GM21619 (cell line): Measurements from ENCODE around the gene RAP2C.
"Not testable (repeated sequence)": the region's sequence is repeated elsewhere in the genome, so short reads cannot be mapped to it uniquely, and the experiment has no call there.

Source experiments
- ATAC-seq: cut with Tn5 transposase; IDR thresholded peaks from one replicate; pipeline ENCODE4 v1.9.1; 2021; ENCODE audit not compliant: unreplicated experiment

RAP2C gene

DNA sequence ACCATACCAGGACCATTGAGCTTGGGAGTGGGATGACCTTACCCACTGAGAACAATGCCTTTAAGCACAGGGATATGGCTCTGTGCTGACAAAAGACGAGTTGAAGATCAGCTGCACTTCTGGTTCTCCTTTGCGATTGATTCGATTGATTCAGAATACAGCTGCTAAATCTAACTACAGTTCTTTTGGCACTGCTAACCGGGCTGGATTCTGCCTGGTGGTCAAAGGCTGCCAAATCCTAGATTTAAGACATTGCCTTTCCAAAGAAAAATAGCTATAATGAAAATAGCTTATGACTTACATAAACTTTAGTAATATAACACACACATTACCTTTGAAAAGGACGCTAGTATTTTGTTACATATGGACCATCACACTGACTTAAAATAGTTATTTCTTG lies 18.3 kb downstream of the RAP2C start:
- no peak for ATAC-seq

DNA sequence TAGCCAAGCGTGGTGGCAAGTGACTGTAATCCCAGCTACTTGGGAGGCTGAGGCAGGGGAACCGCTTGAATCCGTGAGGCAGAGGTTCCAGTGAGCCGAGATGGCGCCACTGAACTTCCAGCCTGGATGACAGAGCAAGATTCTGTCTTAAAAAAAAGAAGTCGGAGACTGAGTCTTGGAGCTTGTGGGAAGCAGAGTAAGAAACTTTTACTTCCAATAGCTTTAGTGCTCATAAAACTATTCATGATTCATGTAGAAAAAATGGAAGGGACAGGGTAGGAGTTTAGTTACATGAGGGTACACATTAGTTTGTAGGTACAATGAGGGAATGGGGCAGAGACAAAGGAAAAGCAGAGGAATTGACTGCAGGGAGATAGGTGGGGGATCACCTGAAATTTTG lies 19.3 kb downstream of the RAP2C start:
- no peak for ATAC-seq

DNA sequence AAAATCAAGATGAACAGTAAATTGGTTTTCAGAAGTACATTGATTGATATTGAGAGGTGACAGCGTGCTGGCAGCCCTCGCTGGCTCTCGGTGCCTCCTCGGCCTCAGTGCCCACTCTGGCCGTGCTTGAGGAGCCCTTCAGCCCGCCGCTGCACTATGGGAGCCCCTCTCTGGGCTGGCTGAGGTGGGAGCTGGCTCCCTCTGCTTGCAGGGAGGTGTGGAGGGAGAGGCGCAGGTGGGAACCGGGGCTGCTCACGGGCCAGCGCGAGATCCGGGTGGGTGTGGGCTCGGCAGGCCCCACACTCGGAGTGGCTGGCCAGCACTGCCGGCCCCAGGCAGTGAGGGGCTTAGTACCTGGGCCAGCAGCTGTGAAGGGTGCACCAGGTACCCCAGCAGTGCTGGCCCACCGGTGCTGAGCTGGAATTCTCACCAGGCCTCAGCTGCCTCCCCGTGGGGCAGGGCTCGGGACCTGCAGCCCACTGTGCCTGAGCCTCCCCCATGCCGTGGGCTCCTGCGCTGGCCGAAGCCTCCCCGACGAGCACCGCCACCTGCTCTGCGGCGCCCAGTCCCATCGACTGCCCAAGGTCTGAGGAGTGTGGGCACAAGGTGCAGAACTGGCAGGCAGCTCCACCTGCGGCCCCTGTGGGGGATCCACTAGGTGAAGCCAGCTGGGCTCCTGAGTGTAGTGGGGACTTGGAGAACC lies 25.2 kb downstream of the RAP2C start:
- ATAC-seq = no peak

DNA sequence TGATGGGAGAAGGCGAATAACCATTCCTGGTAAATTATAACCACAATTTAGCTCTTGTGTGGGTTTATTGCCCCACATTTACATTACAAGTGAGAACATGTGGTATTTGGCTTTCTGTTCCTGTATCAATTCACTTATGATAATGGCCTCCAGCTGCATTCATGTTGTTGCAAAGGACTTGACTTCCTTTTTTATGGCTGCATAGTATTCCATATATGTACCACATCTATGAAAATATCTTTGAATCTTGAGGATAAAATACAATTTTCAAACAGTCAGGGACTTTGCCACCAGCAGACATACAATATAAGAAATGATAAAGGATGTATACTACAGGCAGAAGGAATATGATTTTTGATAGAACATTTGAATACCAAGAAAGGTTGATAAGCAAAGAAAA lies 27.3 kb downstream of the RAP2C start:
- no peak for ATAC-seq

DNA sequence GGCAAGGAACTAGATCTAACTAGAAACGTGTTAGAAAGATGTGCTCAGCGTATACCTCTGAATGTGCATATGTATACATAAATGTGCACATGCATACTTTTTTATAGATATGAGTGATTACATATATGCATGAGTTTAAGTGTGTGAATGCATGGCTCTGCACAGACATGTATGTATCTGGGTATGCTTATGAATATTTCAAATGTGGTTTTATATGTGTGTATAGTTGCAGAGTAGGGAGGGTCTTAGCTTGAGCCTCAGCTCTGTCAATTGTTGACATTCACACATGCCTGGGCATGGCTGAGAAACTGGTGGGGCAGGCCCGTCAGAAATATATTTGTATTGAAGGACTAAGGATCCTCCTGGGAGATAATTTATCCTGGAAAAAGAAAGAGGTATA lies 31.1 kb downstream of the RAP2C start:
- ATAC-seq = no peak

DNA sequence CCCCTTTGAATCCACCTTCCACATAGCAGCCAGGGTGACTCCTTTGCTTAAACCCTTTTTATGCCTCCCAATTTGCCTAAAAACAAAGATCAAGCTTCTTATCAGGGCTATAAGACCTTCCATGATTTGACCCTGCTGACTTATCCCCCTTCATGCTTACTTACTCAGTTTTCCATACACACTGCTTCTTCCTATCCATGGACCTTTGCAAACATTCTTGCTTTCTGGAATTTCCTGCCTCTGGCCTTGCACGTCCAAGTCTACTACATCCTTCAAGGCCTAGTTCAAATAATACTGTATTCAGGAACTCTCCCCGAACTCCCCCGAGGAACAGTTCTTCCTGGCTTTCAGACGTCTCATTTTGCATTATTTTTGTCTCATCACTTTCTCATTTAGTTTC lies 31.8 kb downstream of the RAP2C start:
- no peak for ATAC-seq

DNA sequence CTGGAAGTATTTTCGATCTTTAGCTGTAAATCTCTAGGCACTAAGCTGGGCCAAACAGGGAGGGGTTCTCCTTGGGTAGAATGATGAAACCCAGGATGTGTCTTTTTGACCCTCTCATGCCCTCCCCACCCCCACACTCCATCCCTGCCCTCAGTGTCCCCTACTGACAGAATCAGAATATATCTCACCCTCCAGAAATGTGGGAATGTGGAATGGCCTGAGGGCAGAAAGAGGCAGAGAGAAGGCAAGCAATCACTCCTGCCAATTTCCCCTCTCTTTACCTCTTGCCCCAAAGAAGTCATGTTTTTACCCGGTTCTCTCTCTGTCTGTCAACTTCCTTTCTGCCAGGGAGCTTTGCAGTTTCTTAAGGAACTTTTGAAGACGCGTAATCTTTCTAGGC lies 34.4 kb downstream of the RAP2C start:
- ATAC-seq = no peak

DNA sequence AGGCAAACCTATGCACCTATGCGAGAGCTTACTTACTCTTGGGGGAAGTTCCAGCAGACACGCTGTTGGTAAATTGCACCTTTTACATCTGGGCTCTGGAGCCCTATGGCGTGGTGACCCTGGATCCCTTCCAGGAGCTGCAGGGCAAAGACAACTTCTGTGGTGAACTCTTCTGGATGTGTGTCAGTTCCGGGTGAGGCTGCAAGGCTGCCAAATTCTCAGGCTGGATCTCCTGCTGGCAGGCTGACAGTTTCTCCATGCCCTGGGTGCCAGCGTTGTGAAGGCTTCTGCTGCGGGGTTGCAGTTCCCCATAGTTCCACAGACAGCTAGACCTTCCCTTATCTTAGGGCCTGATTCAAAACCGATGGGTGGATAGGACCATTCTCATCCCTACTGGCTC lies 37.9 kb downstream of the RAP2C start:
- ATAC-seq = no peak

DNA sequence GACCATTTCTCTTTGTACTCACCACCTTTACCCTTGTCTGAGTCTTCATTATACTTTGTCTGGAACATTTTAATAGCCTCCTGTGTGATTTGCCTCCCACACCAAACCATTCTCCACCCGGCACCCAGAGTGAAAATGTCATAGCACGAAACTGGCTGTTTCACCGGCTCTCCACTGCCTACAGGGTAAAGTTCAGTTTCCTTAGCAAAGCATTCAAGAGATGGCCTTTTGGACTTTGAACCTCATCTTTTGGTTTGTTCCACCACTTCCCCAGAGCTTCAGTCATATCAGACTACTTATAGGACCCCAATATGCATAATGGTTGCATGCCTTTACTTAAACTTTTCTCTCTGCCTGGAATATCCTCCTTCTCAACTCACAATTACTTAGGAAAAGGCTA lies 38.3 kb downstream of the RAP2C start:
- ATAC-seq = no peak

DNA sequence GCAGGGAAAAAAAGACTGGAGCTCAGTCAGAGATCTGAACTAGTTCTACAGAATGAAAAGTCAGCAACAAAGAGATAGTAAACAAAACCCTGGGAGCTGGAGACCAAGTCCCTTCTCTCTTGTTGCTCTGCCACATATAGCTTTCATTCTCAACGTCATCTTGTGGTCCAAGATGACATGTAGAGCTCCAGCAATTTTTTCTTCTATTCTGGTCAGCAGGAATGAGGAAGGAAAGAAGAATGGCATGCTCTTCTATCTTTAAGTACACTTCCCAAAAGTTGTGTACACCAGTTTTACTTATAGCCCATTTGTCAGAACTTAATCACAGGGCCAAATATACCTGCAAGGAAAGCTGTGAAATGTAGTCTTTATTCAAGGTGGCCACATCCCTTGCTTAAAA lies 45.6 kb downstream of the RAP2C start:
- ATAC-seq = no peak

DNA sequence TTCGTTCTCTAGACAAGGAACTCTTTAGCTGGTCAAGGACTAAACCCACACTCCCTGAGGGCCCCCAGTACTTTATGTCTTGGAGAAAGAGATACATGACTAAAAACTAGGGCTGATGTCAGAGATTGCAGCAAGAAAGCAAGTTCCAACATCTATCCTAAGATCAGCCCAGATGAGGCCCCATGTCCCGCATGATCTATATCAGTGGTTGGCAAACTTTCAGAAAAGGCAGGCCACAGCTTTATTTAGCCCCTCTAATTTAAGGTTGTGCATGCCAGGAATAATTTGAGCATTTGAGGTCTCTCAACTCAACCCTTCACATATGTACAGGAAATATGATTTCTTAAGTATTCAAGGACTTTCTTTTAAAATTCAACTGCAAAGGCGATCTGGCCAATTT lies 47.4 kb downstream of the RAP2C start:
- no peak for ATAC-seq

DNA sequence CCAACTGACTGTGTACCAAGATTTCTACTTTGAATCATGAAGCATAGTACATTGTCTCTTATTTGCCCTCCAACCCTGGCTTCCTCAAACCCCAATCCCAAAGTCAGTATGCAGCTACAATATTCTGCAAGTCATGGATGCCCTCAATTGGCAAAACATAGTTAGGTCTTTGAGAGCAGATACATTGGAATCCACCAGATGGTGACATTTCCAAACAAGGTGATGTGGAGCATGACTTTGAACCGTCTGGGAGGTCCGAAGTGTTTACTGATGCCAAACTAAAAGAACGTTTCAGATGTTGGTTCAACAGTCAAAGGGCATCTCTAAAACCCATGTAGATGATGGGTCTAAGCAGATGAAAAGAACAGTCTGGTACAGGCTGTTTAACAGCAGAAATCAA lies 47.8 kb downstream of the RAP2C start:
- no peak for ATAC-seq

DNA sequence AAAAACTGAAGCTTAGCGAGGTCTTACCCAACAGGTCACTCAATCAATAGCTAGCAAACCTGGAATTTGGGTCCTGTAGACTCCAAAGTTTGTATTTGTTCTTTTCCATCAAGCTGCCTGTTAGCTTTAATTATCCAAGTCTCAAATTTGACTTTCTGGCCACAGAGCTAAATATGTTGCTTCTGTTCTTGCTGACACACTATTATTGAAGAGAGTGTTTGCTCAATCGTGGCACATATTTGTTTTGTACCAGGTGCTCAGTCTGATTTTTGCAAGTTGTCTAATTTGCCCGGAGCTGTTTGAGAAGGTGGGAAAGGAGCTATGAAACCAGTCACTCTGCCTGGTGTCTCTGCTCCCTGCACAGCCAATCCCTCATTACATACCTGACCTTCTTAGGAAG lies 49.7 kb downstream of the RAP2C start:
- no peak for ATAC-seq

DNA sequence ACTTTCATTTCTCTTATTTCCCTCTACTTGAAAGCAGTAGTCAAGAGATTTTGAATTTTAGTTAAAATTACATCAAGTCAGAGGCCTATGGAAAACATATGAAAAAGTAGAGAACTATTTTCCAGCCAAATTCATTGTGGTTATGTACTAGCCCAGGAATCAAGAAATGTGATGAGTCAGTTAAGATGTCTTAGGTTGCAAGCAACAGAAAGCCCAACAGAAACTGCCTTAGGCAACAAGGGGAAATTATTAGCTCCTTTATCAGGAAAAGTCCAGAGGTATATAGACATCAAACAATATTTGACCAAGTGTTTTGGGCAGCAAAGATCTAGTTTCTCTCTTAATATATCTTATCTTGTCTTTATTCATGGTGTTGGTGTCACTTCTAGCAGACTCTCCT lies 53.6 kb downstream of the RAP2C start:
- no peak for ATAC-seq

DNA sequence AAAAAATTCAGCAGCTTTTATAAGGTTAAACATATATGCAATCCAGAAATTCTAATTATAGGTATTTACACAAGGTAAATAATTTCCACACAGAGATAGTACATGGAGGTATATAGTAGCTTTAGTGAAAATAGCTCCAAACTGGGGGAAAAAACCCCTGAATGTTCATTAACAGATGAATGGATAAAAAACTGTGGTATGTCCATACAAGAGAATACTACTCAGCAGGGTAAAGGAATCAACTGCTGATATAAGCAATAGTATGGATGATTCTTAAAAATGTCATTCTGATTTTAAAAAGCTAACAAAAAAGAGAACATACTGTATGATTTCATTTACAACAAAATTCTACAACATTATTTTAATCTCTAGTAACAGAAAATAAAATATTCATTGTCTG lies 54.2 kb downstream of the RAP2C start:
- no peak for ATAC-seq

DNA sequence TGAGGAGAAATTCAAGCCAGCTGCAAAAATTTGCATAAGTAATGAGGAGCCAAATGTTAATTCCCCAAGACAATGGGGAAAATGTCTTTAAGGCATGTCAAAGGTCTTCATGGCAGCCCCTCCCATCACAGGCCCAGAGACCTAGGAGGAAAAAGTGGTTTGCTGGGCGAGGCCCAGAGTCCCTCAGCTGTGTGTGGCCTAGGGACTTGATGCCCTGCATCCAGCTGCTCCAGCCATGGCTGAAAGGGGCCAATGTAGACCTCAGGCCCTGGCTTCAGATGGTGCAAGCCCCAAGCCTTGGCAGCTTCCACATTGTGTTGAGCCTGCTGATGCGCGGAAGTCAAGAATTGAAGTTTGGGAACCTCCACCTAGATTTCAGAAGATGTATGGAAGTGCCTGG lies 56.2 kb downstream of the RAP2C start:
- not testable (repeated sequence) for ATAC-seq

DNA sequence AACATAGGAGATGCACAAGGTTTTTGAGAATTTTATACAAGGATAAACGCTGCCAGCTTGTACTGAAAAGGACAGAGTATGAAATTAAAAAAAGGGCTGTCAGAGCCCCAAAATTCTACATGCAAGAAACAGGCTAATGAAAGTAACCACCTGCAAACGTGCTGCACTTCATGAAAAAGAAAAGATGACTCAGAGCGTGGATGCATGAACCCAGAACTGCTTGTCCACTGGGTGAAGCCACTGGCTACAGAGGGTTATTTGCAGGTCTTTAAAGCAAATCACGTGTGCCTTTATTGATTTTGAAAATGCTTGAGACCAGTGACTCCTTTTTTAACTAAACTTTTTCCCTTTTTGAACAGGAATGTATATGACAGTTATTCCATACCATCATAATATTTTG lies 66.1 kb downstream of the RAP2C start:
- peak; percentile 73 for ATAC-seq
